Ascending aorta (tissue), 2 donors: Measurements from ENCODE around the gene HPX. TPM values are rescaled to one million over a fixed set of nuclear protein-coding genes. Genes with fewer than 3 reads are reported as not detected.
A peak's percentile ranks its signal among the peaks of the same experiment; 100 is the strongest.

Experiments used
- DNase-seq, 2 donors: peaks; one replicate each; pipeline ENCODE4 v3.0.0-alpha.2; 2019; ENCODE audit warnings: low spot score in 2 of 2
- H3K27ac ChIP-seq, 2 donors: fragments of 200-600 bp; sonication (generic); one replicate each; pipeline ENCODE4 v1.5.1; 2016 to 2017; ENCODE audit warnings: mild to moderate bottlenecking in 1 of 2
- H3K27me3 ChIP-seq: fragments of 200-600 bp; sonication (generic); one replicate; pipeline ENCODE4 v1.5.1; 2017
- H3K36me3 ChIP-seq, 2 donors: fragments of 200-600 bp; sonication (generic); one replicate each; pipeline ENCODE4 v1.5.1; 2016
- H3K4me1 ChIP-seq, 2 donors: fragments of 200-600 bp; sonication (generic); one replicate each; pipeline ENCODE4 v1.5.1; 2016 to 2017; ENCODE audit warnings: mild to moderate bottlenecking in 1 of 2
- H3K4me3 ChIP-seq, 2 donors: fragments of 200-600 bp; sonication (generic); one replicate each; pipeline ENCODE4 v1.5.1; 2016 to 2017; ENCODE audit warnings: mild to moderate bottlenecking in 1 of 2
- H3K9me3 ChIP-seq, 2 donors: fragments of 200-600 bp; sonication (generic); one replicate each; pipeline ENCODE4 v1.5.1; 2016
- CTCF ChIP-seq, 3 experiments: fragments of 200-600 bp in 2 of 3; fragments of 450-650 bp in 1 of 3; sonication (generic) in 2 of 3; IDR thresholded peaks; one replicate each; pipeline ENCODE4 v1.5.1; 2016 to 2019; ENCODE audit warnings: antibody characterized with exemption in 3 of 3, mild to moderate bottlenecking in 1 of 3, moderate library complexity in 1 of 3
- intact Hi-C: fragments of 100-400 bp; cut with DNase I; formaldehyde crosslinking; loops from one replicate; pipeline ENCODE4 v1.15.1; 2023
- total RNA-seq: library from RNA; depleted of rRNA; stranded (reverse); fragments of >200 nt; gene quantifications from one replicate; pipeline ENCODE4 v1.1.0, GENCODE V29; 2016

The HPX gene
- total RNA-seq, 1 donor from 2014 or later = 16.8 TPM

GRCh38 chr11:6391537-6392134 lies 49.2 kb downstream of the HPX start:
- intact Hi-C loops = loop anchor here (2.0 to 5.0 kb wide), 4 partner anchors 81 to 291 kb away; partner anchors contain the start of genes ILK, MRPL17, RRP8 and TRIM3
- peaks cover 23 to 27% of the 10 kb centered on the region in 2 donors for H3K36me3 ChIP-seq
- H3K27me3 ChIP-seq = no peaks in the 10 kb centered on the region
- no peak for DNase-seq
- peaks cover 9 to 14% of the 10 kb centered on the region in 2 donors for H3K4me1 ChIP-seq
- no peak for TF ChIP-seq CTCF (IDR thresholded peaks at IDR 0.05)
- peak overlapping the region in 1 of 2 donors; percentile 95 for H3K27ac ChIP-seq
- H3K9me3 ChIP-seq = no peaks in the 10 kb centered on the region
- peak overlapping the region; percentile 89 to 96 for H3K4me3 ChIP-seq

GRCh38 chr11:6390718-6391469 lies 49.9 kb downstream of the HPX start:
- Histone ChIP-seq H3K4me3 (peak overlapping the region; percentile 89 to 96), H3K27ac (peak overlapping the region; percentile 90 to 95)

GRCh38 chr11:6389905-6390717 lies 50.7 kb downstream of the HPX start, which contains the start of gene SMPD1:
Gene SMPD1 (plus strand): TSS chr11:6390474. CDS start chr11:6390599, 125 bp downstream.
- TF ChIP-seq CTCF (IDR thresholded peaks at IDR 0.05) = no peak
- H3K27ac ChIP-seq = peak within 1 kb of the TSS; percentile 90 to 95
- no peaks in the 10 kb centered on the region for H3K9me3 ChIP-seq
- intact Hi-C loops = loop anchor here (1.0 to 5.0 kb wide), 9 partner anchors 27 to 292 kb away; partner anchors contain the start of genes APBB1, ARFIP2, FHIP1B and ILK
- DNase-seq = peak; percentile 92 to 96
- H3K36me3 ChIP-seq = peaks cover 13 to 17% of the 10 kb centered on the region in 2 donors
- no peaks in the 10 kb centered on the region for H3K27me3 ChIP-seq
- peaks cover 9 to 14% of the 10 kb centered on the region in 2 donors for H3K4me1 ChIP-seq
- peak within 1 kb of the TSS; percentile 89 to 96 for H3K4me3 ChIP-seq

More at GRCh38 chr11:6390718-6391469, 49.9 kb downstream of the HPX start:
- Histone ChIP-seq H3K9me3 (no peaks in the 10 kb centered on the region), H3K27me3 (no peaks in the 10 kb centered on the region), H3K4me1 (peaks cover 9 to 14% of the 10 kb centered on the region in 2 donors), H3K36me3 (peaks cover 20 to 25% of the 10 kb centered on the region in 2 donors)
- intact Hi-C loops = loop anchor here (1.0 to 5.0 kb wide), 8 partner anchors 28 to 291 kb away; partner anchors contain the start of genes APBB1, ARFIP2, FHIP1B and ILK
- TF ChIP-seq CTCF (IDR thresholded peaks at IDR 0.05) = no peak
- no peak for DNase-seq

GRCh38 chr11:6388748-6389147 lies 52.0 kb downstream of the HPX start:
- intact Hi-C loops = loop anchor here (2.0 kb wide), 1 partner anchor 26 kb away; no protein-coding TSS in a partner anchor
- TF ChIP-seq CTCF (IDR thresholded peaks at IDR 0.05) = no peak
- Histone ChIP-seq H3K27ac (peak overlapping the region; percentile 90 to 95), H3K4me3 (no peak overlapping the region), H3K4me1 (peaks cover 9 to 14% of the 10 kb centered on the region in 2 donors), H3K36me3 (peaks cover 4 to 10% of the 10 kb centered on the region in 2 donors), H3K27me3 (no peaks in the 10 kb centered on the region), H3K9me3 (no peaks in the 10 kb centered on the region)
- DNase-seq = no peak
